ENCODE results near the gene SENP5. TPM values are rescaled to one million over a fixed set of nuclear protein-coding genes. Genes with fewer than 3 reads are reported as not detected.
"Not testable (repeated sequence)": the region's sequence is repeated elsewhere in the genome, so short reads cannot be mapped to it uniquely, and the experiment has no call there.

Gene SENP5
- total RNA-seq, 1 experiment from 2014 or later = 40.0 TPM

- no peak for DNase-seq (ENCODE audit: low read depth, low spot score)
- in situ Hi-C loops (cut with HindIII; ENCODE audit: low pct_unique_long_range_greater_than_20kb, low sequenced_read_pairs) = no loop called here
Observed at GRCh38 chr3:196872316-196872715, 4.6 kb downstream of the SENP5 start.

- in situ Hi-C loops (cut with HindIII; ENCODE audit: low pct_unique_long_range_greater_than_20kb, low sequenced_read_pairs); DNase-seq (ENCODE audit: low read depth, low spot score): not testable (repeated sequence)
Observed at GRCh38 chr3:196874511-196875094, 6.9 kb downstream of the SENP5 start.

GRCh38 chr3:196875258-196875657 lies 7.5 kb downstream of the SENP5 start:
- in situ Hi-C loops (cut with HindIII; ENCODE audit: low pct_unique_long_range_greater_than_20kb, low sequenced_read_pairs) = no loop called here
- no peak for DNase-seq (ENCODE audit: low read depth, low spot score)

GRCh38 chr3:196883361-196883760 lies 15.6 kb downstream of the SENP5 start:
- in situ Hi-C loops (cut with HindIII; ENCODE audit: low pct_unique_long_range_greater_than_20kb, low sequenced_read_pairs) = no loop called here
- DNase-seq (ENCODE audit: low read depth, low spot score) = no peak

- in situ Hi-C loops (cut with HindIII; ENCODE audit: low pct_unique_long_range_greater_than_20kb, low sequenced_read_pairs) = no loop called here
- no peak for DNase-seq (ENCODE audit: low read depth, low spot score)
Observed at GRCh38 chr3:196886144-196886543, 18.4 kb downstream of the SENP5 start.

GRCh38 chr3:196889844-196890708 lies 22.4 kb downstream of the SENP5 start:
- in situ Hi-C loops (cut with HindIII; ENCODE audit: low pct_unique_long_range_greater_than_20kb, low sequenced_read_pairs) = no loop called here
- no peak for DNase-seq (ENCODE audit: low read depth, low spot score)

GRCh38 chr3:196894557-196895295 lies 27.0 kb downstream of the SENP5 start:
- in situ Hi-C loops (cut with HindIII; ENCODE audit: low pct_unique_long_range_greater_than_20kb, low sequenced_read_pairs) = no loop called here

GRCh38 chr3:196896229-196896628 lies 28.5 kb downstream of the SENP5 start:
- in situ Hi-C loops (cut with HindIII; ENCODE audit: low pct_unique_long_range_greater_than_20kb, low sequenced_read_pairs) = no loop called here

More at GRCh38 chr3:196894557-196895295, 27.0 kb downstream of the SENP5 start:
- no peak for DNase-seq (ENCODE audit: low read depth, low spot score)

GRCh38 chr3:196901768-196902167 lies 34.0 kb downstream of the SENP5 start:
- in situ Hi-C loops (cut with HindIII; ENCODE audit: low pct_unique_long_range_greater_than_20kb, low sequenced_read_pairs) = no loop called here
- no peak for DNase-seq (ENCODE audit: low read depth, low spot score)

More at GRCh38 chr3:196896229-196896628, 28.5 kb downstream of the SENP5 start:
- no peak for DNase-seq (ENCODE audit: low read depth, low spot score)

- DNase-seq (ENCODE audit: low read depth, low spot score) = no peak
- in situ Hi-C loops (cut with HindIII; ENCODE audit: low pct_unique_long_range_greater_than_20kb, low sequenced_read_pairs) = no loop called here
Observed at GRCh38 chr3:196902296-196902695, 34.6 kb downstream of the SENP5 start.

- DNase-seq (ENCODE audit: low read depth, low spot score) = no peak
- in situ Hi-C loops (cut with HindIII; ENCODE audit: low pct_unique_long_range_greater_than_20kb, low sequenced_read_pairs) = no loop called here
Observed at GRCh38 chr3:196903740-196904139, 36.0 kb downstream of the SENP5 start.

- DNase-seq (ENCODE audit: low read depth, low spot score) = peak; percentile 24
- in situ Hi-C loops (cut with HindIII; ENCODE audit: low pct_unique_long_range_greater_than_20kb, low sequenced_read_pairs) = no loop called here
Observed at GRCh38 chr3:196914866-196915265, 47.1 kb downstream of the SENP5 start.

GRCh38 chr3:196915375-196915774 lies 47.7 kb downstream of the SENP5 start:
- in situ Hi-C loops (cut with HindIII; ENCODE audit: low pct_unique_long_range_greater_than_20kb, low sequenced_read_pairs) = no loop called here
- DNase-seq (ENCODE audit: low read depth, low spot score) = no peak

- DNase-seq (ENCODE audit: low read depth, low spot score) = no peak
- in situ Hi-C loops (cut with HindIII; ENCODE audit: low pct_unique_long_range_greater_than_20kb, low sequenced_read_pairs) = no loop called here
Observed at GRCh38 chr3:196916221-196916620, 48.5 kb downstream of the SENP5 start.

- in situ Hi-C loops (cut with HindIII; ENCODE audit: low pct_unique_long_range_greater_than_20kb, low sequenced_read_pairs) = no loop called here
- DNase-seq (ENCODE audit: low read depth, low spot score) = no peak
Observed at GRCh38 chr3:196916995-196917394, 49.3 kb downstream of the SENP5 start.

GRCh38 chr3:196918968-196919367 lies 51.2 kb downstream of the SENP5 start:
- in situ Hi-C loops (cut with HindIII; ENCODE audit: low pct_unique_long_range_greater_than_20kb, low sequenced_read_pairs) = no loop called here
- DNase-seq (ENCODE audit: low read depth, low spot score) = no peak

- no peak for DNase-seq (ENCODE audit: low read depth, low spot score)
- in situ Hi-C loops (cut with HindIII; ENCODE audit: low pct_unique_long_range_greater_than_20kb, low sequenced_read_pairs) = no loop called here
Observed at GRCh38 chr3:196920733-196921132, 53.0 kb downstream of the SENP5 start.
